ENCODE data around the gene CFAP99. TPM values are rescaled to one million over a fixed set of nuclear protein-coding genes. Genes with fewer than 3 reads are reported as not detected.
A peak's percentile ranks its signal among the peaks of the same experiment; 100 is the strongest.

Gene CFAP99
- total and polyA plus RNA-seq, 9 of the 15 experiments (the other 6 are each of a cell fraction or from before 2014, with no cell fraction given): 0.07 to 0.18 (median 0.09) TPM; not detected in 6

- TF ChIP-seq ZBTB11 (CRISPR knock-in tag; IDR thresholded peaks at IDR 0.05) (0 out of 6 replicates have a peak, but pooled peaks of 1 of the 3 experiments have one; percentile 30), ZNF277 (CRISPR knock-in tag; IDR thresholded peaks at IDR 0.05; ENCODE audit: borderline replicate concordance) (no peak), NFRKB (IDR thresholded peaks at IDR 0.05; ENCODE audit: low read depth) (no peak), MYC (IDR thresholded peaks at IDR 0.05; ENCODE audit: low read depth, low read length) (peak; percentile 67), MYC (CRISPR knock-in tag; IDR thresholded peaks at IDR 0.05; ENCODE audit: borderline replicate concordance, low read depth) (no peak), FOXM1 (IDR thresholded peaks at IDR 0.05; ENCODE audit: low read depth) (no peak), FOXM1 (CRISPR knock-in tag; IDR thresholded peaks at IDR 0.05; ENCODE audit: low read depth) (no peak), TEAD4 (IDR thresholded peaks at IDR 0.05; ENCODE audit: low read length) (no peak), TEAD4 (CRISPR knock-in tag; IDR thresholded peaks at IDR 0.05; ENCODE audit: borderline replicate concordance) (no peak), MEIS2 (IDR thresholded peaks at IDR 0.05; ENCODE audit: partially characterized antibody) (no peak), ERF (CRISPR knock-in tag; IDR thresholded peaks at IDR 0.05) (no peak), SNRNP70 (optimal IDR thresholded peaks at IDR 0.05; ENCODE audit: low read depth, low read length) (no peak), ZNF165 (CRISPR knock-in tag; IDR thresholded peaks at IDR 0.05; ENCODE audit: borderline replicate concordance) (no peak), NRF1 (conservative IDR thresholded peaks at IDR 0.05 in 1 of 2, IDR thresholded peaks at IDR 0.05 in 1 of 2) (peak in 1 of 2 experiments; percentile 47; a peak in 1 of 4 replicates), ZNF253 (CRISPR knock-in tag; conservative IDR thresholded peaks at IDR 0.05) (no peak), FOXP1 (CRISPR knock-in tag; IDR thresholded peaks at IDR 0.05) (peak; percentile 41; the same call in 1 of the 2 replicates), PYGO2 (tag; IDR thresholded peaks at IDR 0.05) (no peak)
- TF ChIP-seq, protein P1, sequence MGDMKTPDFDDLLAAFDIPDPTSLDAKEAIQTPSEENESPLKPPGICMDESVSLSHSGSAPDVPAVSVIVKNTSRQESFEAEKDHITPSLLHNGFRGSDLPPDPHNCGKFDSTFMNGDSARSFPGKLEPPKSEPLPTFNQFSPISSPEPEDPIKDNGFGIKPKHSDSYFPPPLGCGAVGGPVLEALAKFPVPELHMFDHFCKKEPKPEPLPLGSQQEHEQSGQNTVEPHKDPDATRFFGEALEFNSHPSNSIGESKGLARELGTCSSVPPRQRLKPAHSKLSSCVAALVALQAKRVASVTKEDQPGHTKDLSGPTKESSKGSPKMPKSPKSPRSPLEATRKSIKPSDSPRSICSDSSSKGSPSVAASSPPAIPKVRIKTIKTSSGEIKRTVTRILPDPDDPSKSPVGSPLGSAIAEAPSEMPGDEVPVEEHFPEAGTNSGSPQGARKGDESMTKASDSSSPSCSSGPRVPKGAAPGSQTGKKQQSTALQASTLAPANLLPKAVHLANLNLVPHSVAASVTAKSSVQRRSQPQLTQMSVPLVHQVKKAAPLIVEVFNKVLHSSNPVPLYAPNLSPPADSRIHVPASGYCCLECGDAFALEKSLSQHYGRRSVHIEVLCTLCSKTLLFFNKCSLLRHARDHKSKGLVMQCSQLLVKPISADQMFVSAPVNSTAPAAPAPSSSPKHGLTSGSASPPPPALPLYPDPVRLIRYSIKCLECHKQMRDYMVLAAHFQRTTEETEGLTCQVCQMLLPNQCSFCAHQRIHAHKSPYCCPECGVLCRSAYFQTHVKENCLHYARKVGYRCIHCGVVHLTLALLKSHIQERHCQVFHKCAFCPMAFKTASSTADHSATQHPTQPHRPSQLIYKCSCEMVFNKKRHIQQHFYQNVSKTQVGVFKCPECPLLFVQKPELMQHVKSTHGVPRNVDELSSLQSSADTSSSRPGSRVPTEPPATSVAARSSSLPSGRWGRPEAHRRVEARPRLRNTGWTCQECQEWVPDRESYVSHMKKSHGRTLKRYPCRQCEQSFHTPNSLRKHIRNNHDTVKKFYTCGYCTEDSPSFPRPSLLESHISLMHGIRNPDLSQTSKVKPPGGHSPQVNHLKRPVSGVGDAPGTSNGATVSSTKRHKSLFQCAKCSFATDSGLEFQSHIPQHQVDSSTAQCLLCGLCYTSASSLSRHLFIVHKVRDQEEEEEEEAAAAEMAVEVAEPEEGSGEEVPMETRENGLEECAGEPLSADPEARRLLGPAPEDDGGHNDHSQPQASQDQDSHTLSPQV (IDR thresholded peaks at IDR 0.05): peak; percentile 67
Observed at GRCh38 chr4:2393353-2394270, 25.1 kb upstream of the CFAP99 start (continued).

Data from K562 (cell line).